HL-60 (cell line): Measurements from ENCODE around the gene CES4A.

ENCODE experiments used
- GABPA ChIP-seq: IDR thresholded peaks from 2 replicates; pipeline ENCODE4 v1.6.1; 2012; ENCODE audit warnings: low read depth
- POLR2AphosphoS5 ChIP-seq: IDR thresholded peaks from 2 replicates; pipeline ENCODE4 v1.6.1; 2012; ENCODE audit warnings: low read depth
- TF ChIP-seq, protein P1 (sequence below): IDR thresholded peaks from one replicate; pipeline ENCODE4 v1.5.1; 2011; ENCODE audit warnings: low read length, control low read depth, inconsistent platforms; ENCODE audit not compliant: insufficient read depth
- TF ChIP-seq, protein P2 (sequence below): IDR thresholded peaks from 2 replicates; pipeline ENCODE4 v1.6.1; 2012; ENCODE audit warnings: low read depth; ENCODE audit not compliant: insufficient replicate concordance

DNA sequence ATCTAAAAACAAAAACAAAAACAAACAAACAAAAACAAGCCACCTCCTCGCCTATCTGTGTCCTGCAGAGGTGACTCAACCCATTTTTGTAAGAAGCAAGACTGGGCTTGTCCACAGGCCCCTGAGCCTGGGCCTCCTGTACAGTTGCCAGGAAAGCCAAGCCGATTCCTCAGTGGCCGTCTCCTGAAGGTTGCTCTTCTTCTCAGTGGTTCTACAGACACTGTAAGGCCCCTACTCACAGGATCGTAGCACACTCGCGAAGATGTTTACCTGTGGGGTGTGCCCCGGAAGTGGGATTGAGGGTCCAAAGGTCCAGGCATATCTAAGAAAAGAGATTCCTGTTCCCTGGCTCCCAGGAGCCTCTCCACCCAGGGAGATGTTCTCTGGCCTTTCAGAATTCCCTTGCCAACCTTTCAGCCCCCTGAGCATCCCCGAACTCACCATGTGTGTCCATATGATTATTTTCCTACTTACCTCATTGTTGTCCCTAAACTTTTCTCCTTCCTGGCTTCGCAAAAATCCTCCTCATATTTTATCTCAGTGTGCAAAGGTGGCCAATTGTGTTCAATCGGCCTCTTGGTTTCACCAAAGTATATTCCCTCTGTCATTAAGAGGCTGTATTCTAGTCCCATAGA is 34.8 kb upstream of the CES4A start:
- TF ChIP-seq, protein P1, sequence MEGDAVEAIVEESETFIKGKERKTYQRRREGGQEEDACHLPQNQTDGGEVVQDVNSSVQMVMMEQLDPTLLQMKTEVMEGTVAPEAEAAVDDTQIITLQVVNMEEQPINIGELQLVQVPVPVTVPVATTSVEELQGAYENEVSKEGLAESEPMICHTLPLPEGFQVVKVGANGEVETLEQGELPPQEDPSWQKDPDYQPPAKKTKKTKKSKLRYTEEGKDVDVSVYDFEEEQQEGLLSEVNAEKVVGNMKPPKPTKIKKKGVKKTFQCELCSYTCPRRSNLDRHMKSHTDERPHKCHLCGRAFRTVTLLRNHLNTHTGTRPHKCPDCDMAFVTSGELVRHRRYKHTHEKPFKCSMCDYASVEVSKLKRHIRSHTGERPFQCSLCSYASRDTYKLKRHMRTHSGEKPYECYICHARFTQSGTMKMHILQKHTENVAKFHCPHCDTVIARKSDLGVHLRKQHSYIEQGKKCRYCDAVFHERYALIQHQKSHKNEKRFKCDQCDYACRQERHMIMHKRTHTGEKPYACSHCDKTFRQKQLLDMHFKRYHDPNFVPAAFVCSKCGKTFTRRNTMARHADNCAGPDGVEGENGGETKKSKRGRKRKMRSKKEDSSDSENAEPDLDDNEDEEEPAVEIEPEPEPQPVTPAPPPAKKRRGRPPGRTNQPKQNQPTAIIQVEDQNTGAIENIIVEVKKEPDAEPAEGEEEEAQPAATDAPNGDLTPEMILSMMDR = no peak
- TF ChIP-seq POLR2AphosphoS5 = no peak
- no peak for TF ChIP-seq GABPA
- TF ChIP-seq, protein P2, sequence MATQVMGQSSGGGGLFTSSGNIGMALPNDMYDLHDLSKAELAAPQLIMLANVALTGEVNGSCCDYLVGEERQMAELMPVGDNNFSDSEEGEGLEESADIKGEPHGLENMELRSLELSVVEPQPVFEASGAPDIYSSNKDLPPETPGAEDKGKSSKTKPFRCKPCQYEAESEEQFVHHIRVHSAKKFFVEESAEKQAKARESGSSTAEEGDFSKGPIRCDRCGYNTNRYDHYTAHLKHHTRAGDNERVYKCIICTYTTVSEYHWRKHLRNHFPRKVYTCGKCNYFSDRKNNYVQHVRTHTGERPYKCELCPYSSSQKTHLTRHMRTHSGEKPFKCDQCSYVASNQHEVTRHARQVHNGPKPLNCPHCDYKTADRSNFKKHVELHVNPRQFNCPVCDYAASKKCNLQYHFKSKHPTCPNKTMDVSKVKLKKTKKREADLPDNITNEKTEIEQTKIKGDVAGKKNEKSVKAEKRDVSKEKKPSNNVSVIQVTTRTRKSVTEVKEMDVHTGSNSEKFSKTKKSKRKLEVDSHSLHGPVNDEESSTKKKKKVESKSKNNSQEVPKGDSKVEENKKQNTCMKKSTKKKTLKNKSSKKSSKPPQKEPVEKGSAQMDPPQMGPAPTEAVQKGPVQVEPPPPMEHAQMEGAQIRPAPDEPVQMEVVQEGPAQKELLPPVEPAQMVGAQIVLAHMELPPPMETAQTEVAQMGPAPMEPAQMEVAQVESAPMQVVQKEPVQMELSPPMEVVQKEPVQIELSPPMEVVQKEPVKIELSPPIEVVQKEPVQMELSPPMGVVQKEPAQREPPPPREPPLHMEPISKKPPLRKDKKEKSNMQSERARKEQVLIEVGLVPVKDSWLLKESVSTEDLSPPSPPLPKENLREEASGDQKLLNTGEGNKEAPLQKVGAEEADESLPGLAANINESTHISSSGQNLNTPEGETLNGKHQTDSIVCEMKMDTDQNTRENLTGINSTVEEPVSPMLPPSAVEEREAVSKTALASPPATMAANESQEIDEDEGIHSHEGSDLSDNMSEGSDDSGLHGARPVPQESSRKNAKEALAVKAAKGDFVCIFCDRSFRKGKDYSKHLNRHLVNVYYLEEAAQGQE = no peak
